GM10847 (cell line): Measurements from ENCODE around the gene ARL5A.

Experiments used
- POLR2A ChIP-seq: IDR thresholded peaks from 2 replicates; pipeline ENCODE4 v1.6.1; 2011; ENCODE audit not compliant: insufficient read length; ENCODE audit errors: extremely low read depth

ARL5A gene

DNA sequence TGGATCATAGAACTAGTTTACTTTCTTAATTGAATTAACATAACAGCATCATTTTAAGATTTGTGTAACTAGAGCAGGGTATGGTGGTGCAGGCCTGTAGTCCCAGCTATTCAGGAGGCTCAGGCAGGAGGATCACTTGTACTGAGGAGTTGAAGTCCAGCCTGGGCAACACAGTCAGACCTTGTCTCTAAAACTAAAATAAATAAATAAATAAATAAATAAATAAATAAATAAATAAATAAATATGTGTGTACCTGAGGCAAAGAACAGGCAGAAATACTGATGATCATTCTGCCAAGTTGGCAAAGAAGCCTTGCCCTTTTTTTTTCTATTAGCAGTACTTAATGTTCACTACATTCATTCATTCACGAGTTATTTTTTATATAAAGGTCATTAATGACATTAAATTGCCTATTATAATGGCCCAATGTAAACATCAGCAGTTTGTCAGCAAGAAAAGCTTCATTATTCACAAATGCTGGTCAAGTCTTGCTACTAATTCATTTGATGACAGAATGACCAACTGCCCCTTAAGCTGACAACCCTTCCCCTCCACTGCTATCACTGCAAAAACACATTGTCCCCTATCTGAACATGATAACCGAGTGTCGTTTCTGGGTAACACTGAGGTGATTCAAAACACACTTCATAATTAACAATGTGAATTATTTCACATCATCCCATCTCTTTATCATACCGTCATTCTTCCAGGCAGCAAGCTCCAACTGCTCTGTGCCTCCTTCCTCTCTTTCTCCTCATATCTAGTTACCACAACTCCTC lies 39.0 kb downstream of the ARL5A start:
- TF ChIP-seq POLR2A: no peak

- no peak for TF ChIP-seq POLR2A
These were observed 41.7 kb downstream of the ARL5A start for GRCh38 chr2:151786483-151786882.

DNA sequence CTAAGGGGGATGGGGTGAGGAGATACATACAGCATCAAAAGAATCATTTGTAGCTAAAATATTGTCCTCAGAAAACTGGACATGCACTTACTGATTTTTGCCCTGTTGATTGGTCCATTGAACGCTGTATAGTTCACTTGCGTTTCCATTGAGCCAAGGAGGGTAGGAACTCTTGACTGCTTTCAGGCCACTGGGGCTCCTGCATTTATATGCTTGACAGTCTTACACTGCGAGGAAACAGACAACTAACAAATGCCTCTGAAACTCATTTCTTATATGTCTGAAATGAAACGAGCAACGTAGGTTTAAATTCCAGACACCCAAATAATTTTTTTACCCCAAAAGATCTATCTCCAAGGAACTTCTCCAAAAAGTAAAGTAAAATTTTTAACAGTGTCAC lies 42.1 kb downstream of the ARL5A start:
- TF ChIP-seq POLR2A: no peak

DNA sequence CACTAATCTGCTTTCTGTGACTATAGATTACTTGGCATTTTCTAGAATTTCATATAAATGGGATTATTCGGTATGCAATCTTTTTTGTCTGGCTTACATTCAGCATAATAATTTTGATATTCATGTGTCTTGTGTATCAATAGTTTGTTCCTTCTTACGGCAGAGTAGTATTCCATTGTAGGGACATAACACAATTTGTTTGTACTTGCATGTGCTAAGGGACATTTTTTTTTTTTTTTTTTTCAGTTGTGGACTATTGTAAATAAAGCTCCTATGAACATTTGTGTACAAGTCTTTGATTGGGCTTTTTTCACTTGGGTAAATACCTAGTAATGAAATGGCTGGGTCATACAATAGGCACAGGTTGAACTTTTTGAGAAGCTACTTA lies 45.1 kb downstream of the ARL5A start:
- no peak for TF ChIP-seq POLR2A

DNA sequence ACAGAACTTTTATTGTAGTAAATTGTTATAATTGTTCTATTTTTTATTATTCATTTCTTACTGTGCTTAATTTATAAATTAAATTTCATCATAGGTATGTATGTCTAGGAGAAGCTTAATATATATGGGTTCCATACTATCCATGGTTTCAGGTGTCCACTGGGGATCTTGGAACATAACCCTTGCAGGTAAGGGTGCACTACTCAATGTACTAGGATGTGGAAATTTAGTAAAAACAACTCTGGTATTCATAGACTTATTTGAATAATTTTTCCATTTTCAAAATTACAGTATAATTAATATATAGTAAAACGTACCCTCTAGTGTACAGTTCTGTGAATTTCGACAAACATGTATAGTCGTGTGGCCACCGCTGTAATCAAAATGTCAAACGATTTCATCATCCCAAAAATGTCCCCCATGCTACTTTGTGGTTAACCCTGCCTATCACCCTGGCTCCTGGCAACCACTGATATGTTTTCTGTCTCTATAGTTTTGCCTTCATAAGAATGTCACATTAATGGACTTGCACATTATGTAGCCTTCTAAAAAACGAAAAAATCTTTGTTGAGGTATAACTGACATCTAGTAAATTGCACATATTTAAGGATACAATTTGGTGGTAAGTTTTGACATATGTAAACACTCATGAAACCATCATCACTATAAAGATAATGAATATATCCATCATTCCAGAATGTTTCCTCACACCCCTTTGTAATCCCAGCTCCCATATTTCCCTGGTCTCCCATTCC lies 45.7 kb downstream of the ARL5A start:
- TF ChIP-seq POLR2A: no peak

DNA sequence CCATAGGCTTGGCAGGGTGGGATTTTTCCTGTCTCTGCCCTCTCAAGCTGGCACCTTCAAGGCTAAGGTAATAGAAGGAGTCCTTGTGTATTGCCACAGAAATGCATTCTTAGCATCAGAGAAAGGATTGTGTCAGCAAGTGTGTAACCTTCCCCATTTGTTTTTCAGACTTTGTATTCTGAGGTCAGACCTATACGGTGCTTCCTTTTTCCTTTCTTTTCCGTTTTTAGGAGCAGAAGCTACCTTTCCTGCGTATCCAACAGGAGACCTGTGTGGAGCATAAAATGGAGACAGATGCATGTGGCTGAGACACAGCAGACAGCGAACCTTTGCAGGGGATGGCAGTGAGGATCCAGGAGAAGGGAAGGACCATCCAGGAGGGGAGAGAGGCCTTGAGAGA lies 46.6 kb downstream of the ARL5A start:
- no peak for TF ChIP-seq POLR2A

DNA sequence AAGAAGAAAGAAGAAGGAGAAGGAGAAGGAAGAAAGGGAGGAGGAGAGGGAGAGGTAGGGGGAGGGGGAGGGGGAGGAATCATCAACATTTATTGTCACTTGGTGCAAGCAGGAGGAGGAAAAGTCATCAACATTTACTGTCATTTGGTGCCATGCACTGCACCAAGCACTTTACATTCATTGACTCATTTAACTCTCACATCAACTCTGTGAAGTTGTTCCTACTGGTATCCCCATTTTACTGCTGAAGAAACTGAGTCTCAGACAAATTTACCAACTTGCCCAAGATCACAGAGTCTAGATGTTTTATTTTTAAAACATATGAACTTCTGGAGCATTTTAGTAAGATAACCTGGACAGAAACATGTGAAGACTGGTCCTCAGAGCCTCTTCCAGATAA lies 47.3 kb downstream of the ARL5A start:
- TF ChIP-seq POLR2A: no peak

GRCh38 chr2:151777935-151778334 lies 50.3 kb downstream of the ARL5A start:
- no peak for TF ChIP-seq POLR2A

- no peak for TF ChIP-seq POLR2A
These were observed 50.7 kb downstream of the ARL5A start for GRCh38 chr2:151777487-151777886.

GRCh38 chr2:151776367-151776766 lies 51.9 kb downstream of the ARL5A start:
- TF ChIP-seq POLR2A: no peak

- no peak for TF ChIP-seq POLR2A
These were observed 53.0 kb downstream of the ARL5A start for GRCh38 chr2:151775057-151775740.

DNA sequence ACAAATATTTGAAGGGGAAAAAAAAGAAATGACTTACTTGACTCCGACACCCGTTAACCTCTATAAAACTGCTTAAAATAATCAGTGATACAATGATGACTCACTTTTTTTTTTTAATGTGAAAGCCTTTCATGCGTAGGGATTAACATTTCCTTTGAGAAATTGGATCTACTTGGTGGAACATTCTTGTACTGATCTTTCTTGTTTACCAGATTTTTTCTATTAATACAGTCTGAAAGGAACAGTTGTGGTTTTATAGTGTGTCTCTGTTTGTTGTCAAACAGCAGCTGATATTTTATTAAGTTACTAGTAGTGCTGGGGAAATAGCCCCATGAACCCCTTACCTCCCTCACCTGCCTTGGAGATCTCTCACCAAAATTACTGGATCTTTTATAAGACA lies 53.7 kb downstream of the ARL5A start:
- TF ChIP-seq POLR2A: no peak

DNA sequence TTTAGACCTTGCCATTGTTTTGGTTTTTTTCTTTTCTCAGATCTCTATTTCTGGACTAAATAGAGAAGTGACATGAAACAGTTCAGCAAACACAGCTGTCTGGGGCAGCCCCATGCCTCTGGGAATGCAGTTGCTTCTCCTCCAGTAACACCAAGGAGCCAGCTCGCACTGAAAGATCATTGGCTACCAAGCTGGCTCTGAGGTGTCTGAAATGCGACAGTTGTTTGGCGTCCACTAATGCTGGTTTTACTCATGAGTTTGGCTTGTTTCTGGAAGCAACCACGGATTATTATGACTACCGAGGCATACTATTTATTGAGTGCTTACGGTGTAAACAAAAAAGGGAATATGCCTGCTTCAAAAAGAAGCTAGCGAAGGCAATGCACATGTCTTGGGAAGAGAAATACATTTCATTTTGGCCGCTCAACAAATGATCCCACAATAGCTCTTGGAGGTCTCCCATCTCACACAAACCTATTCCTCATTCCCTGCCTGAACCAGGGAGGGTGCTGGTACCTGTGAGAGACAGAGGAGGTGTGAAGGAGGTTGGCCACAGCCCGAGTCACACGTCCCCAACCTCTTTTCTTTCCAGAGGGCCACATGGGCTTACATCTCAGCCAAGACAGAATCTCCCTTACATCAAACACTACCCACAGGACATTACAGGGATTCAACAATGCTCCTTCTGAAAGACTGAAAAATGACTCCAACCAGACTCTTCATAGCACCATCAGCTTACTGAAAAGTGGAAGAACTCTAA lies 56.4 kb downstream of the ARL5A start:
- no peak for TF ChIP-seq POLR2A

GRCh38 chr2:151770995-151771394 lies 57.2 kb downstream of the ARL5A start:
- no peak for TF ChIP-seq POLR2A

GRCh38 chr2:151769606-151770005 lies 58.6 kb downstream of the ARL5A start:
- no peak for TF ChIP-seq POLR2A
